Memory B cell (primary cell): ENCODE measurements around the gene TAF6.
A peak's percentile ranks its signal among the peaks of the same experiment; 100 is the strongest.
"Not testable (repeated sequence)": the region's sequence is repeated elsewhere in the genome, so short reads cannot be mapped to it uniquely, and the experiment has no call there.

ENCODE experiments used
- ATAC-seq: fragments of 150-1000 bp; cut with Tn5 transposase; 2 replicates; pipeline ENCODE4 v1.10.0; 2021; ENCODE audit warnings: low read depth, mild to moderate bottlenecking, moderate library complexity
- DNase-seq, 2 donors: peaks; one replicate each; pipeline ENCODE4 v3.0.0; 2022; ENCODE audit warnings: low spot score in 2 of 2
- H3K27ac Mint-ChIP-seq: one replicate; pipeline ENCODE4 v1.8.0; 2022; ENCODE audit warnings: mild to moderate bottlenecking, moderate library complexity, mixed read lengths
- H3K27me3 Mint-ChIP-seq: one replicate; pipeline ENCODE4 v1.8.0; 2022; ENCODE audit warnings: mixed read lengths
- H3K36me3 Mint-ChIP-seq: one replicate; pipeline ENCODE4 v1.8.0; 2022; ENCODE audit warnings: mild to moderate bottlenecking, mixed read lengths
- H3K4me1 Mint-ChIP-seq: one replicate; pipeline ENCODE4 v1.8.0; 2022; ENCODE audit warnings: mixed read lengths
- H3K4me3 Mint-ChIP-seq: one replicate; pipeline ENCODE4 v1.8.0; 2022; ENCODE audit warnings: mild to moderate bottlenecking, moderate library complexity, mixed read lengths
- H3K9me3 Mint-ChIP-seq: one replicate; pipeline ENCODE4 v1.8.0; 2022; ENCODE audit warnings: mixed read lengths

Gene TAF6

DNA sequence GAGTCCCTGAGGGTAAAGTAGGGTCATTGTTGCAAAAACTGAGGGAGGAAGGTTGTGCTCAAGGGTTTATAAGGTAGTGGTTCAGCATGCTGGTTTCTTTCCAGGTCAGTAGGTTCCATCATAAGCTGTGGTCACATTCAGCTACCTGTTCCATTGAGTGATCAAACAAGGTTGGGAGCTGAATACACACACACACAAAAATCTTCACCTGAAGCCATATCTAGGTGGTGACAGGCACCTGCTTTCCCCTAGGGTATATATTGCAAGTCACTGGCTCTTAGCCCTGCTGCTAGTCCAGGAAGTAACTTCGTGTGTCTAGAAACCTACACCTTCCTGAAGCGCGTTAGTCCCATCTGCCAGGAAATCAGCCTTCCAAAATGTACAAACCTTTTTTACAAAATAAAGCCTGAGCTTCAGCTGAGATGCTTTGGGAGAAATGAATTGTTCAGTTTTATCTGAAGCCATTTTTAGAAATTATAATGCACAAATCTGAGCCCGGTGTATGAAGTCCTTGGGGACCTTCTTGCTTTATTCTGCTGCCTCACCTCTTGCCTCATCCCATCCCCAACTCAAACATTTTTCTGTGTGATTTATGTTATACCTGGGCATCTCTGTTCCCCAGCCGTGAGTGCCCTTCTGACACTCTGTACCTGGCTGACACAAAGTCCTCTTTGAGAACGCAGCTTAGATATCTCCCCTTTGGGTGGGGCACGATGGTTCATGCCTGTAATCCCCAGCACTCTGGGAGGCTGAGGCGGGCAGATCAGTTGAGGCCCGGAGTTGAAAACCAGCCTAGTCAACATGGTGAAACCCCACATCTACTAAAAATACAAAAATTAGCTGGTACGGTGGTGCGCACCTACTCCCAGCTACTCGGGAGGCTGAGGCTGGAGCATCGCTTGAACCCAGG lies 18.9 kb upstream of the TAF6 start:
- H3K36me3 Mint-ChIP-seq, result no peaks in the 10 kb centered on the region
- H3K9me3 Mint-ChIP-seq, result no peaks in the 10 kb centered on the region
- peaks cover 11% of the 10 kb centered on the region for H3K4me1 Mint-ChIP-seq
- peak overlapping the region; percentile 55 for H3K4me3 Mint-ChIP-seq
- peaks cover 3% of the 10 kb centered on the region for H3K27me3 Mint-ChIP-seq
- peak; percentile 91 for ATAC-seq
- H3K27ac Mint-ChIP-seq, result no peak overlapping the region
- no peak for DNase-seq

DNA sequence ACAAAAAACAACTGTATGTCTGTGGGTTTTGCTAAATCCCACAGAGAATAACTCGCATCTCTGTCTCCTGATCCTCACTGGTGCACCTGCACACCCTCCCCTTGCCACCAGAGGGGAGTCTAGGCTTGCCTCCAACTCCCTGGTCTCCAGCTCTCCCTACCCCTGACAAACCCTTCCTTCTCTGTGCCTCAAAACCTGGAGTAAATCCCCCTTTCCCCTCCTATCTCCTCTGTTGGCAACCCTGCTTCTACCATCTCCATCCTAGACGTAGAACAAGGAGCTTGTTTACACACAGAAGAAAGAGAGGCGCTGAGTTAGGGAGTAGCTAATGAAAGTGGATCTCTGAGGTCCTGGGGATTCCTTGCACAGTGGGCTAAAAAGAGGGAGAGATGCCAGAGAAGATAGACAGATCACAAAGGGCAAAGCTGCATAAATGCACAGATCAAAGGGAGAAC lies 13.6 kb upstream of the TAF6 start:
- Mint-ChIP-seq H3K9me3 (no peaks in the 10 kb centered on the region), H3K27ac (no peak overlapping the region), H3K4me1 (peaks cover 15% of the 10 kb centered on the region), H3K27me3 (no peaks in the 10 kb centered on the region), H3K4me3 (peak overlapping the region; percentile 30), H3K36me3 (no peaks in the 10 kb centered on the region)
- DNase-seq (peak; percentile 55 to 63), ATAC-seq (peak; percentile 85)

DNA sequence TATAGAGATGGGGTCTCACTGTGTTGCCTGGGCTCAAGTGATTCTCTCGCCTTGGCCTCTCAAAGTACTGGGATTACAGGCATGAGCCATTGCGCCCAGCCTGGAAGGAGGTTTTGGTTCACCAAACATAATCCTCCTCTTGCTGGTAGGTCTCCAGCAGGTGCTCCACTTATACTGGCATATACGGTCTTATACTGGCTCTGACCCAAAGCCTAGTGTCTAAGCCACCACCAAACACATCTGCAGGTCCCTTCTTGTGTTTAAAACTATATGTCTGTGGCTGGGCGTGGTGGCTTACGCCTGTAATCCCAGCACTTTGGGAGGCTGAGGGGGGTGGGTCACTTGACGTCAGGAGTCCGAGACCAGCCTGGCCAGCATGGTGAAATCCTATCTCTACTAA lies 13.0 kb upstream of the TAF6 start:
- no peaks in the 10 kb centered on the region for H3K9me3 Mint-ChIP-seq
- no peak overlapping the region for H3K4me3 Mint-ChIP-seq
- H3K27ac Mint-ChIP-seq, result peak overlapping the region; percentile 19
- no peaks in the 10 kb centered on the region for H3K27me3 Mint-ChIP-seq
- no peak for DNase-seq
- H3K36me3 Mint-ChIP-seq, result no peaks in the 10 kb centered on the region
- H3K4me1 Mint-ChIP-seq, result peaks cover 13% of the 10 kb centered on the region
- no peak for ATAC-seq

DNA sequence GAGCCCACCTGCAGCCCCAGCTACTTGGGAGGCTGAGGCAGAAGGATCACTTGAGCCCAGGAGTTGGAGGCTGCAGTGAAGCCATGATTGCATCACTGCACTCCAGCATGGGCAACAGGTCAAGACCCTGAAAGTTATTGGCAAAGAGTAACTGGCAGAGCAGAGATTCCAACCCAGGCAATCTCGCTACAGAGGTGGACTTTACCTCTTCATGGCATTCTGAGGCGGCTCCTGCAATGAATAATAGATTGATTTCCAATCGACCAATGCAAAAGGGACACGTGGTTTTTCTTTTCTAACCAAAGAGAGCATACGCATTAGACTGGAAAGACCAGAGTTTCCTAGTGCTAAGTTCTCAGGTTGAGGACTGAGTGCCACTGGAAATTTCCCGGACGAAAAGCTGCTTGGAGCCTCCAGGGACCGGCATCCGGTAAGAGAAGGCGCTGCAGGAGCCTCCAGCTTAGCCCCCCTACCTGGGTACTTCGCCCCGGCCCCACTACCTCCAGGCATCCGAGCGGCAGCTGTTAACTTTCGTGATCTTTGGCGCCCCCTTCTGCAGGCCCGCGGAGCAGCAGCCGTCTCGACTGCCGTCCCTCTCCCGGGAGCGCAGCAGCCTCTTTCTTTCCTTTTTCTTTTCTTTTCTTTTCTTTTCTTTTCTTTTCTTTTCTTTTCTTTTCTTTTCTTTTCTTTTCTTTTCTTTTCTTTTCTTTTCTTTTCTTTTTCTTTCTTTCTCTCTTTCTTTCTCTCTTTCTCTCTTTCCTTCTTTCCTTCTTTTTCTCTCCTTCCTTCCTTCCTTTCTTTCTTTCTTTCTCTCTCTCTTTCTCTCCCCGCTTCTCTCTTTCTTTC lies 11.7 kb upstream of the TAF6 start:
- H3K4me1 Mint-ChIP-seq, result peaks cover 15% of the 10 kb centered on the region
- no peaks in the 10 kb centered on the region for H3K27me3 Mint-ChIP-seq
- ATAC-seq (no peak), DNase-seq (peak; percentile 82 to 88)
- no peaks in the 10 kb centered on the region for H3K36me3 Mint-ChIP-seq
- H3K4me3 Mint-ChIP-seq, result no peak overlapping the region
- no peaks in the 10 kb centered on the region for H3K9me3 Mint-ChIP-seq
- H3K27ac Mint-ChIP-seq, result no peak overlapping the region

DNA sequence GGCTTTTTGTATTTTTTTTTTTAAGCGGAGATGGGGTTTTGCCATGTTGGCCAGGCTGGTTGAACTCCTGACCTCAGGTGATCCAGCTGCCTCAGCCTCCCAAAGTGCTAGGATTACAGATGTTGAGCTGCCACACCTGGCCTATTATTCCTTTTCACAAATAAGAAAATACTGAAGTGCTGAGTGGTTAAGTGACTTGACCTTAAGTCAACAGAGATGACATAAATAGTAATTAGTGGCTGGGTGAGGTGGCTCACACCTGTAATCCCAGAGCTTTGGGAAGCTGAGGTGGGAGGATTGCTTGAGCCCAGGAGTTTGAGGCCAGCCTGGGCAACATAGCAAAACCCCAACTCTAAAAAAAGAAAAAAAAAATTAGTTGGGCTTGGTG lies 11.1 kb upstream of the TAF6 start:
- not testable (repeated sequence) for H3K36me3 Mint-ChIP-seq, H3K4me3 Mint-ChIP-seq, ATAC-seq, H3K27ac Mint-ChIP-seq, H3K27me3 Mint-ChIP-seq, H3K9me3 Mint-ChIP-seq, DNase-seq
- H3K4me1 Mint-ChIP-seq, result peaks cover 15% of the 10 kb centered on the region

DNA sequence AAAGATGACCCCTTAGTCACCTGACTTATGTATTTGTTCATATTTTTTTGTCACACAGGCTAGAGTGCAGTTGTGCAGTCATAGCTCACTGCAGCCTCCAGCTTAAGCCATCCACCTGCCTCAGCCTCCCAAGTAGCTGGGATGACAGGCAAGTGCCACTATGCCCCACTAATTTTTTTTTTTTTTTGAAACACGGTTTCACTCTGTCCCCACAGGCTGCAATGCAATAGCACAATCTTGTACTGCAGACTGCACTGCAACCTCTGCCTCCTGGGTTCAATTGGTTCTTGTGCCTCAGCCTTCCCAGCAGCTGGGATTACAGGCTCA lies 9.4 kb upstream of the TAF6 start:
- H3K9me3 Mint-ChIP-seq, result no peaks in the 10 kb centered on the region
- no peaks in the 10 kb centered on the region for H3K27me3 Mint-ChIP-seq
- DNase-seq (no peak), ATAC-seq (no peak)
- no peaks in the 10 kb centered on the region for H3K36me3 Mint-ChIP-seq
- H3K4me3 Mint-ChIP-seq, result peak overlapping the region; percentile 27
- H3K27ac Mint-ChIP-seq, result no peak overlapping the region
- H3K4me1 Mint-ChIP-seq, result peaks cover 21% of the 10 kb centered on the region

DNA sequence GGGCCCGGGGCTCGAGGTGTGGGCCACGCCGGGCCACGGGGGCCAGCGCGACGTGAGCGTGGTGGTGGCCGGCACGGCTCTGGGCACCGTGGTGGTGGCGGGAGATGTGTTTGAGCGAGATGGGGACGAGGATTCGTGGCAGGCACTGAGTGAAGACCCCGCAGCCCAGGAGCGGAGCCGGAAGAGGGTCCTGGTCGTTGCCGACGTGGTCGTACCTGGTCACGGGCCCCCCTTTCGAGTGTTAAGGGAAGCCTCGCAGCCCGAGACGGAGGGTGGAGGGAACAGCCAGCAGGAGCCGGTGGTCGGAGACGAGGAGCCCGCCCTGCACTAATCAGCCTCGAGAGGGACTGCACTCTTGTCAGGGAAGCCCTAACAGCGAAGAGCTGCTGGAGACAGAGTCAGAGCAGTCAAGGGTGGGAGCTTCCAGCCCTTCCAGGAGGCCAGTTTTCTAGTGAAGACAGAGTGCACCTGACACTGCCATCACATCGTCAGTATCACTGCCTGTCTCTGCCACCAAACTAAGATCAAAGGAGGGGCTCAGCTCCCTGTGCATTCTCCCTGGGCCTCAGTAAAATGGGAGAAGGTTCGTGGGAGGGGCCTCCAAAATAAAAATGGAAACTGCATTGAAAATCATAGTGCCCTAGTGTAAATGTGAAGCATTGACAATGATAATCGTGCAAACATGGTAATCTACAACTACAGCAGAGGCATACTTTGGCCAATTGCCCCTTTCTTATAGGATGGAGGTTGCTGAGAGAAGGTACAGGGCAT lies 8.9 kb upstream of the TAF6 start:
- Mint-ChIP-seq H3K4me3 (peak overlapping the region; percentile 100), H3K4me1 (peaks cover 21% of the 10 kb centered on the region), H3K9me3 (no peaks in the 10 kb centered on the region), H3K27me3 (no peaks in the 10 kb centered on the region), H3K36me3 (no peaks in the 10 kb centered on the region), H3K27ac (no peak overlapping the region)
- DNase-seq, result peak in 1 of 2 donors; percentile 59
- ATAC-seq, result no peak

DNA sequence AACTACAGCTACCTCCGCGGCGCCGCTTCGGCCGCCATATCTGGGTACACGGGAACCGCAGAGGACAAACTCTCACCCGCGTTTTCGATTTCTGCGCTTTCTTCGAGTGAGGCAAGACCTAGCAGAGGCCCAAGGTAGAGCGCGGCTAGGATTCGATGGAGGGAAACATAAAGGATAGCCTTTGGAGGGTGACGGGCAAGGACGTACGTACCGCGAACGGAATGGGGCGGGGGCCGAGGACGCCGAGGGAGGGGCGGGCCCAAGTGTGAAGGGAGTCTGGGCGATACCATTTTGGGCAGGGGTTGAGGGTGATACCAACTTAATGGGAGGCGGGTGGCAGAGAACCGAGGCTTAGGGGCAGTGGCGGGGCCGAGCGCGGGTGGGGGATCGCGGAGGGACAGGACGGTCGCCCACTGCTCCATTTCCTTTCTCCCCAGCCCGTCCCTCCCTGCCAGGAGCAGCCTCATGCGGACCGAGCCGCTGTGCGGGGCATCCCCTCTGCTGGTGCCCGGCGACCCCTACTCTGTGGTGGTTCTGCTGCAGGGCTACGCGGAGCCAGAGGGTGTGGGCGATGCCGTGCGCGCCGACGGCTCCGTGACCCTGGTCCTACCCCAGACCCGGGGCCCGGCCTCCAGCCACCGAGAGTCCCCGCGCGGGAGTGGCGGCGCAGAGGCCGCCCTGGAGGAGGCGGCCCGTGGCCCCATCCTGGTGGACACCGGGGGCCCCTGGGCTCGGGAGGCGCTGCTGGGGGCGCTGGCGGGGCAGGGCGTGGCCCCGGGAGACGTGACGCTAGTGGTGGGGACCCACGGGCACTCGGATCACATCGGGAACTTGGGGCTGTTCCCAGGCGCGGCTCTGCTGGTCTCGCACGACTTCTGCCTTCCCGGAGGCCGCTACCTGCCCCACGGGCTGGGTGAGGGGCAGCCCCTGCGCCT lies 8.0 kb upstream of the TAF6 start, which contains the start of gene MBLAC1:
MBLAC1 (plus strand) TSS at position 37 of the 935 bp plus-strand sequence; CDS start at position 466, 429 bp downstream.
- peak within 1 kb of the TSS; percentile 99 for H3K27ac Mint-ChIP-seq
- H3K36me3 Mint-ChIP-seq, result peaks cover 3% of the 10 kb centered on the region
- no peaks in the 10 kb centered on the region for H3K27me3 Mint-ChIP-seq
- peak; percentile 75 for ATAC-seq
- no peaks in the 10 kb centered on the region for H3K9me3 Mint-ChIP-seq
- DNase-seq, result peak; percentile 90 to 94
- H3K4me1 Mint-ChIP-seq, result peaks cover 20% of the 10 kb centered on the region
- H3K4me3 Mint-ChIP-seq, result peak within 1 kb of the TSS; percentile 100

DNA sequence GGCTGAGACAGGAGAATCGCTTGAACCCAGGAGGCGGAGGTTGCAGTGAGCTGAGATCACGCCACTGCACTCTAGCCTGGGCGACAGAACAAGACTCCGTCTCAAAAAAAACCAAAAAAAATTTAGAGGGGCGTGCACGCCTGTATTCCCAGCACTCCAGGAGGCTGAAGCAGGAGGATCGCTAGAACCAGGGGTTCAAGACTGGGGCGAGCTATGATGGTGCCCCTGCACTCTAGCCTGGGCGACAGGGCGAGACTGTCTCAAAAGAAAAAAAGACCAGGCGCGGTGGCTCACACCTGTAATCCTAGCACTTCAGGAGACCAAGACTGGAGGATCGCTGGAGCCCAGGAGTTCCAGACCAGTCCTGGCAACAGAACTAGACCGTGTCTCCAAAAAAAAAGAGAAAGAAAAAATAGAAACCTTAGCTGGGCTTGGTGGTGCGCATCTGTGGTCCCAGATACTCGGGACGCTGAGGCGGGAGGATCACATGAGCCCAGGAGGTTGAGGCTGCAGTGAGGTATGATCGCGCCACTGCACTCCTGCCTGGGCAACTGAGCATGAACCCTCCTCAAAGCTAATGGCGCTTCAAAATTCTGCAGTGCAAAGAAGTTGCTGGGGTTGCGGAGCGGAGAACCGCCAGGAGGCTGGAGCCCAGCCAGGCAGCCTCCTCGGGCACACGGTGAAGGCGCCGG lies 7.2 kb upstream of the TAF6 start:
- H3K27me3 Mint-ChIP-seq, result no peaks in the 10 kb centered on the region
- DNase-seq (no peak), ATAC-seq (no peak)
- H3K27ac Mint-ChIP-seq, result peak overlapping the region; percentile 99
- no peaks in the 10 kb centered on the region for H3K9me3 Mint-ChIP-seq
- peaks cover 20% of the 10 kb centered on the region for H3K4me1 Mint-ChIP-seq
- H3K4me3 Mint-ChIP-seq, result peak overlapping the region; percentile 100
- H3K36me3 Mint-ChIP-seq, result peaks cover 3% of the 10 kb centered on the region

DNA sequence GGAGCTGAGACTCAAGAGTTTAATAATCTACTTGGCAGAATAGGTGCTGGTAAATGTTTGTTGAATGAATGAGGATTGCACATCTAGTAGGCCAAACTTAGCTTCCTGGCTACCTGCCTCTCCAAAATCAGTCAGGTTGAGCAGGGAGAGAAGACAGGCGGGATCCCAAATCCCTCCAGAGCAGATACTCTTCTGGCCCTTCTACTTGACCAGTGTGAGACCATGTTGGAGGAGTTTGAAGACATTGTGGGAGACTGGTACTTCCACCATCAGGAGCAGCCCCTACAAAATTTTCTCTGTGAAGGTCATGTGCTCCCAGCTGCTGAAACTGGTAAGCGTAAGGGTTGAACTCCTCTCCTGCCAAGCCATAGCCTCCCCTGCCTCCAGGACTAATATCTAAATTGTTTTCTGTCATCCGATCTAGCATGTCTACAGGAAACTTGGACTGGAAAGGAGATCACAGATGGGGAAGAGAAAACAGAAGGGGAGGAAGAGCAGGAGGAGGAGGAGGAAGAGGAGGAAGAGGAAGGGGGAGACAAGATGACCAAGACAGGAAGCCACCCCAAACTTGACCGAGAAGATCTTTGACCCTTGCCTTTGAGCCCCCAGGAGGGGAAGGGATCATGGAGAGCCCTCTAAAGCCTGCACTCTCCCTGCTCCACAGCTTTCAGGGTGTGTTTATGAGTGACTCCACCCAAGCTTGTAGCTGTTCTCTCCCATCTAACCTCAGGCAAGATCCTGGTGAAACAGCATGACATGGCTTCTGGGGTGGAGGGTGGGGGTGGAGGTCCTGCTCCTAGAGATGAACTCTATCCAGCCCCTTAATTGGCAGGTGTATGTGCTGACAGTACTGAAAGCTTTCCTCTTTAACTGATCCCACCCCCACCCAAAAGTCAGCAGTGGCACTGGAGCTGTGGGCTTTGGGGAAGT lies 5.4 kb upstream of the TAF6 start:
- DNase-seq (no peak), ATAC-seq (no peak)
- peak overlapping the region; percentile 46 for H3K27ac Mint-ChIP-seq
- H3K4me3 Mint-ChIP-seq, result peak overlapping the region; percentile 45
- H3K36me3 Mint-ChIP-seq, result peaks cover 3% of the 10 kb centered on the region
- H3K9me3 Mint-ChIP-seq, result no peaks in the 10 kb centered on the region
- peaks cover 26% of the 10 kb centered on the region for H3K4me1 Mint-ChIP-seq
- H3K27me3 Mint-ChIP-seq, result no peaks in the 10 kb centered on the region

DNA sequence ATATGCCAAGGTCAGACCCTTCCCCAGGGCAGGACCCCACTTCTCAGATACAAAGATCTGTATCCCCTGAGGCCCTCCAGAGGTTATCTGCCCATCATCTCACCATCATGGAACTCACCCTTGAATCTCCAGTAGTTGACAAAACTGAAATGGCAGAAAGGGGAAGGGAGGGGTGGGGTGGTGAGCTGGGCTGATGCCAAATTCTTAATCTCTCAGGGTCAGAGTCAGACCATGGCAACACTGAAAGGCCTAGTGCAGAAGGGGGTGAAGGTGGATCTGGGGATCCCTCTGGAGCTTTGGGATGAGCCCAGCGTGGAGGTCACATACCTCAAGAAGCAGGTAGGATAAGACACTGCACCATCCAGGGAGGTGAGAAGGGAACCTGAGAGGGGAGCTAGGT lies 3.4 kb upstream of the TAF6 start:
- no peaks in the 10 kb centered on the region for H3K27me3 Mint-ChIP-seq
- ATAC-seq, result no peak
- H3K9me3 Mint-ChIP-seq, result no peaks in the 10 kb centered on the region
- peaks cover 3% of the 10 kb centered on the region for H3K36me3 Mint-ChIP-seq
- H3K27ac Mint-ChIP-seq, result no peak overlapping the region
- no peak overlapping the region for H3K4me3 Mint-ChIP-seq
- DNase-seq, result no peak
- peaks cover 28% of the 10 kb centered on the region for H3K4me1 Mint-ChIP-seq

DNA sequence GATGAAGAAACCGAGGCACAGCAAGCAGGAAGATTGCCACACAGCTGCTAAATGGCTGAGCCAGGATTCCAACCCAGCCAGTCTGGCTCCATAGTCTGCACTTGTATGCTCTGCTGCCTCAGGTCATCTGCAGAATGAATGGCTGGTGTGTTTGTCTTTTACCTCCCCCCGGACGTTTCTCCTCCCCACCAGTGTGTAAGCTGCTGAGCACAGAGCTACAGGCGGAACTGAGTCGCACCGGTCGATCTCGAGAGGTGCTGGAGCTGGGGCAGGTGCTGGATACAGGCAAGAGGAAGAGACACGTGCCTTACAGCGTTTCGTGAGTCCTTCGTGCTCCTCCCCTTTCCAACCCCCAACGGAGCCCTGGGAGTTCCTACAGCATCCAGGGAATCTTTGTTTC lies 2.9 kb upstream of the TAF6 start:
- no peak overlapping the region for H3K27ac Mint-ChIP-seq
- H3K4me1 Mint-ChIP-seq, result peaks cover 28% of the 10 kb centered on the region
- DNase-seq (no peak), ATAC-seq (no peak)
- no peaks in the 10 kb centered on the region for H3K9me3 Mint-ChIP-seq
- no peak overlapping the region for H3K4me3 Mint-ChIP-seq
- H3K36me3 Mint-ChIP-seq, result peaks cover 3% of the 10 kb centered on the region
- H3K27me3 Mint-ChIP-seq, result no peaks in the 10 kb centered on the region
